GM12801 (cell line): ENCODE measurements around the gene OOSP2.

ENCODE experiments used
- CTCF ChIP-seq: IDR thresholded peaks from one replicate; pipeline ENCODE4 v1.5.1; 2011; ENCODE audit warnings: control low read depth; ENCODE audit not compliant: insufficient read length; ENCODE audit errors: extremely low read depth

OOSP2 gene

GRCh38 chr11:60069450-60069849 is 29.2 kb downstream of the OOSP2 start:
- TF ChIP-seq CTCF = no peak

GRCh38 chr11:60077216-60077817 is 37.1 kb downstream of the OOSP2 start:
- TF ChIP-seq CTCF = no peak

DNA sequence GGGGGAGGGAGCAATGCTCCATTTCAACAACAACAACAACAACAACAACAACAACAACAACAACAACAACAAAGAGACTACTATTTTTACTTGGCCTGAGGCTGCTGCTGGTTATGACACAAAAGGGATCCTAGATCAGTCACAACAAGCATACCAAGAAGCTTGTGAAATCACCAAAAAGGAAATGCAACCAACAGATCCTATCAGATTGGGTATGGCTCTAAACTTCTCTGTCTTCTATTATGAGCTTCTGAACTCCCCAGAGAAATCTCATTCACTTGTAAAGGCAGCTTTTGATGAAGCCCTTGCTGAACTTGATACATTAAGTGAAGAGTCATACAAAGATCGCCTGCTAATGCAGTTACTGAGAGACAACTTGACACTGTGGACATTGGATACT is 37.8 kb downstream of the OOSP2 start:
- TF ChIP-seq CTCF = no peak

GRCh38 chr11:60078745-60079144 is 38.5 kb downstream of the OOSP2 start:
- TF ChIP-seq CTCF = no peak

DNA sequence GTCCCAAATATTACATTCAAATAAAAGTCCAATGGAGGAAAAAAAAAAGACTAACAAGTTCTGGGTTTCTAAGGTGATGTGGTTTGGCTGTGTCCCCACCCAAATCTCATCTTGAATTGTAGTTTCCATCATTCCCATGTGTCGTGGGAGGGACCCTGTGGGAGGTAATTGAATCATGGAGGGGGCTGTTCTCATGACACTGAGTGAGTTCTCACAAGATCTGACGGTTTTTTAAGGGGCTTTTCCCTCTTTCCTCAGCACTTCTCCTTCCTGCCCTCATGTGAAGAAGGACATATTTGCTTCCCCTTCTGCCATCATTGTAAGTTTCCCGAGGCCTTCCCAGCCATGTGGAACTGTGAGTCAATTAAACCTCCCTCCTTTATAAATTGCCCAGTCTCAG is 40.3 kb downstream of the OOSP2 start:
- no peak for TF ChIP-seq CTCF

DNA sequence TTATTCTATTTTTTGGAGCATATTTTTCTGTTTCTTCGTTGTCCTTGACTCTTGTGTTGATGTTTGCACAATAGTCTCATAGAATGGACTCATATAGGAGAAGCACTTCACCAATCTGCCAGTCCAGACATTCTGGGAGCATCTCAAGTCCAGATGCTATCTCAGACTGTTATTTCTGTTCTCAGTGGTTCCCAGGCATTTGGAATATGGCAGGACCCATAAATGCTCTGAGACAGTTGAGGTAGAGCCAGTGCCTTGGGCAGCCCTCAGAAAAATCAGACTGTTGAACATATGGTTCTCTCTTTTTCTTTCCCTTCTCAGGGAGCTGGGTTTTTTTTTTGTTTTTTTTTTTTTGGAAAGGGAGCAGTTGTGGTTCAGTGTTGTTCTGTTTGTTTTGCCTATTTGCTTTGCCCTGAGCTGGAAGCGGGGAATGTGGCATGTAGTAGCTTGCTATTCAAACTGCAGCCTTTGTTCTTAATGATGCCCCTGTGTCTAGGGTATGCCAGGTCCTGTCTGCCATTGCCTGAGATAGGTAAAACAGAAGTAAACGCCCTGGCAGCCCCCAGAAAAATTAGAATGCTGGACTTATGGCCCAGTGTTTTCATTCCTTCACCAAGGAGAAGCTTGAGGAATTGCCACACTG is 44.5 kb downstream of the OOSP2 start:
- no peak for TF ChIP-seq CTCF

DNA sequence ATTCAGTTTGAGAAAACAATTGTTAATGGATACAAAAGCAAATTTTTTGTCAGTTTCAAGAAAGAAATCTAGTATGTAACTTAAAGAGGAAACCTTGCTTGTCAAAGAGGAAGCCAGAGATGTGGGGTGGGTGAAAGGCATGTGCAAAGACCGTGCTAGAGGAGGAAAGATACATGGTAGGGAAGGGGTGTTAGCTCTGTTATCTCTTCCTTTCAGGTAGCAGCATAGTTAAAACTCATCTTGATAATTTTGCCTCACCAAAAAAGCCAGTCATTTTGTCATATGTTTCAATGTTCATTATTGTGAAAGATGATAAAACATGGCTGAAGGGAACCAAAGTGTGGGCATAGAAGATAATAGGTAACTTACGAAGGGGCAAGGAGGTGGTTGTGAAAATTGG is 45.7 kb downstream of the OOSP2 start:
- TF ChIP-seq CTCF = no peak
